GM18951 (cell line): ENCODE results near the gene NET1.
"Not testable (repeated sequence)": the region's sequence is repeated elsewhere in the genome, so short reads cannot be mapped to it uniquely, and the experiment has no call there.

Experiments
- POLR2A ChIP-seq: IDR thresholded peaks from 4 replicates; pipeline ENCODE4 v1.6.1; 2011; ENCODE audit warnings: mild to moderate bottlenecking; ENCODE audit not compliant: insufficient read length, insufficient read depth; ENCODE audit errors: extremely low read depth
- in situ Hi-C: fragments of 300-500 bp; cut with MboI; formaldehyde crosslinking; loops from one replicate; pipeline ENCODE4 v1.12.0; 2022; ENCODE audit warnings: low sequenced_read_pairs, mixed read lengths, inconsistent platforms; ENCODE audit not compliant: unreplicated experiment

The NET1 gene

GRCh38 chr10:5406918-5407317, 5.4 kb upstream of the NET1 start:
- no peak for TF ChIP-seq POLR2A
- in situ Hi-C loops: no loop called here

- in situ Hi-C loops: not testable (repeated sequence)
Measured at GRCh38 chr10:5410787-5411186, 1.6 kb upstream of the NET1 start.

- no peak for TF ChIP-seq POLR2A
- in situ Hi-C loops: no loop called here
Measured at GRCh38 chr10:5411941-5412276, 448 bp upstream of the NET1 start.

GRCh38 chr10:5413012-5413938, 918 bp downstream of the NET1 start:
- in situ Hi-C loops: no loop called here
- no peak for TF ChIP-seq POLR2A

- TF ChIP-seq POLR2A: no peak
- in situ Hi-C loops: no loop called here
Measured at GRCh38 chr10:5416981-5417380, 4.6 kb downstream of the NET1 start.

- in situ Hi-C loops: no loop called here
Measured at GRCh38 chr10:5418584-5418983, 6.2 kb downstream of the NET1 start.

GRCh38 chr10:5419466-5420094, 7.2 kb downstream of the NET1 start:
- no peak for TF ChIP-seq POLR2A
- in situ Hi-C loops: no loop called here

More at GRCh38 chr10:5418584-5418983, 6.2 kb downstream of the NET1 start:
- TF ChIP-seq POLR2A: no peak

- no peak for TF ChIP-seq POLR2A
- in situ Hi-C loops: no loop called here
Measured at GRCh38 chr10:5423771-5424170, 11.4 kb downstream of the NET1 start.

- in situ Hi-C loops: loop anchor here (25.0 kb wide), 1 partner anchor 463 kb away; the partner anchor contains the start of genes ANKRD16 and FBH1
Measured at GRCh38 chr10:5424751-5425150, 12.4 kb downstream of the NET1 start.

GRCh38 chr10:5428133-5428532, 15.8 kb downstream of the NET1 start:
- in situ Hi-C loops: loop anchor here (25.0 kb wide), 1 partner anchor 459 kb away; the partner anchor contains the start of genes ANKRD16 and FBH1
- no peak for TF ChIP-seq POLR2A

More at GRCh38 chr10:5424751-5425150, 12.4 kb downstream of the NET1 start:
- no peak for TF ChIP-seq POLR2A

- no peak for TF ChIP-seq POLR2A
- in situ Hi-C loops: loop anchor here (25.0 kb wide), 1 partner anchor 454 kb away; the partner anchor contains the start of genes ANKRD16 and FBH1
Measured at GRCh38 chr10:5433182-5433581, 20.8 kb downstream of the NET1 start.

GRCh38 chr10:5434017-5434753, 21.8 kb downstream of the NET1 start:
- no peak for TF ChIP-seq POLR2A
- in situ Hi-C loops: loop anchor here (25.0 kb wide), 1 partner anchor 453 kb away; the partner anchor contains the start of genes ANKRD16 and FBH1

GRCh38 chr10:5435328-5435727, 23.0 kb downstream of the NET1 start:
- in situ Hi-C loops: loop anchor here (25.0 kb wide), 1 partner anchor 452 kb away; the partner anchor contains the start of genes ANKRD16 and FBH1
- TF ChIP-seq POLR2A: no peak

GRCh38 chr10:5440206-5440605, 27.8 kb downstream of the NET1 start:
- TF ChIP-seq POLR2A: no peak
- in situ Hi-C loops: loop anchor here (5.0 to 25.0 kb wide), 2 partner anchors 182 to 447 kb away; partner anchors contain the start of genes ANKRD16 and FBH1
